Uterus (tissue), 4 donors: ENCODE measurements around the gene CHRNA4. TPM values are rescaled to one million over a fixed set of nuclear protein-coding genes. Genes with fewer than 3 reads are reported as not detected.

ENCODE experiments used
- DNase-seq, 2 donors: peaks; one replicate each; pipeline ENCODE4 v3.0.0-alpha.2; 2019 to 2020
- H3K27ac ChIP-seq, 2 donors: fragments of 200-600 bp; sonication (generic); 1 replicate in 1 of 2; 2 replicates in 1 of 2; pipeline ENCODE4 v1.5.1; 2016 to 2018
- H3K27me3 ChIP-seq, 2 donors: fragments of 200-600 bp; sonication (generic); one replicate each; pipeline ENCODE4 v1.5.1; 2018 to 2019; ENCODE audit warnings: control low read depth in 1 of 2
- H3K36me3 ChIP-seq, 2 donors: fragments of 200-600 bp; sonication (generic); one replicate each; pipeline ENCODE4 v1.5.1; 2019; ENCODE audit warnings: control low read depth in 1 of 2
- H3K4me1 ChIP-seq, 2 donors: fragments of 200-600 bp; sonication (generic); one replicate each; pipeline ENCODE4 v1.5.1; 2018 to 2019; ENCODE audit warnings: control low read depth in 1 of 2
- H3K4me3 ChIP-seq, 2 donors: fragments of 200-600 bp; sonication (generic); 1 replicate in 1 of 2; 2 replicates in 1 of 2; pipeline ENCODE4 v1.5.1; 2018 to 2019; ENCODE audit warnings: mild to moderate bottlenecking in 1 of 2
- H3K9me3 ChIP-seq, 2 donors: fragments of 200-600 bp; sonication (generic); one replicate each; pipeline ENCODE4 v1.5.1; 2019; ENCODE audit warnings: control low read depth in 1 of 2
- POLR2A ChIP-seq, 2 donors: fragments of 450-650 bp; IDR thresholded peaks; one replicate each; pipeline ENCODE4 v1.6.1; 2016; ENCODE audit warnings: antibody characterized with exemption in 2 of 2, mild to moderate bottlenecking in 1 of 2, moderate library complexity in 1 of 2
- intact Hi-C: fragments of 100-400 bp; cut with DNase I; formaldehyde crosslinking; loops from one replicate; pipeline ENCODE4 v1.15.1; 2023; ENCODE audit warnings: low total_unique reads
- total RNA-seq, 4 donors: library from RNA; depleted of rRNA in 3 of 4; stranded (reverse); fragments of >200 nt in 3 of 4; gene quantifications; one replicate each; pipeline versions ENCODE4 v1.1.0 to v1.2.4, GENCODE V29; 2014 to 2023
- TF ChIP-seq, protein P1 (sequence below), 4 experiments: fragments of 200-600 bp in 2 of 4; fragments of 450-650 bp in 2 of 4; sonication (generic) in 2 of 4; IDR thresholded peaks; one replicate each; pipeline ENCODE4 v1.5.1; 2016 to 2019; ENCODE audit warnings: antibody characterized with exemption in 4 of 4, mild to moderate bottlenecking in 2 of 4, moderate library complexity in 1 of 4
- donor health status: DM: yes; HTN: yes; CAD: no.

Gene CHRNA4
- total RNA-seq, 4 donors from 2014 or later: 0.21 to 1.5 TPM; not detected in 2

DNA sequence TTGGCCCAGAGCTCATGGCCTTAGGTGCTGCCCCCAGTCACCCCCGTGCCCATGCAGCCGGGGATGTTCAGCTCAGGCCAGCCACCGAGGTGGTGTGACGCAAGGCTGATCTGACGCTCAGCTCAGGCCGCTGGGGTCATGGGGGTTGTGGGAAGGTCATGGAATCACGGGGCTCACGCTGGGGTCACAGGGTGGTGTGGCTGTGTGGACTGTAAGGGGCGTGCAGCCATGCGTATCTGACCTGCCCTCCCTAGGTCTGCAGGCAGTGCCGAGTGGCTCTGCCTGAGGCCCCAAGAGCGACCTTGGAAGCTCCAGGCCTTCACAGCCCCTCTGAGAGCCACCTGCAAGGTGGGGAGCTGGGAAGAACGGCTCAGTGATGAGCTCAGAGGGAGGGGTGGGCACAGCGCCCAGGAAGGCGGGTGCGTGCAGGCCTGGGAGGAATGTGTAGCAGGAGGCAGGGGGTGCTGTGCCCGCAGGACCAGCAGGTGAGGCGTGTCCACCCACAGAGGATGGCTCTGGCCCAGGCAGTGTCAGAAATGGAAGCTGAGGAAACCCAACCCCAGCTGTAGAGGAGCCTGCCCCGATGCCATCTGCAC is 27.8 kb downstream of the CHRNA4 start:
- H3K4me3 ChIP-seq: no peak overlapping the region
- no peaks in the 10 kb centered on the region for H3K36me3 ChIP-seq
- TF ChIP-seq, protein P1, sequence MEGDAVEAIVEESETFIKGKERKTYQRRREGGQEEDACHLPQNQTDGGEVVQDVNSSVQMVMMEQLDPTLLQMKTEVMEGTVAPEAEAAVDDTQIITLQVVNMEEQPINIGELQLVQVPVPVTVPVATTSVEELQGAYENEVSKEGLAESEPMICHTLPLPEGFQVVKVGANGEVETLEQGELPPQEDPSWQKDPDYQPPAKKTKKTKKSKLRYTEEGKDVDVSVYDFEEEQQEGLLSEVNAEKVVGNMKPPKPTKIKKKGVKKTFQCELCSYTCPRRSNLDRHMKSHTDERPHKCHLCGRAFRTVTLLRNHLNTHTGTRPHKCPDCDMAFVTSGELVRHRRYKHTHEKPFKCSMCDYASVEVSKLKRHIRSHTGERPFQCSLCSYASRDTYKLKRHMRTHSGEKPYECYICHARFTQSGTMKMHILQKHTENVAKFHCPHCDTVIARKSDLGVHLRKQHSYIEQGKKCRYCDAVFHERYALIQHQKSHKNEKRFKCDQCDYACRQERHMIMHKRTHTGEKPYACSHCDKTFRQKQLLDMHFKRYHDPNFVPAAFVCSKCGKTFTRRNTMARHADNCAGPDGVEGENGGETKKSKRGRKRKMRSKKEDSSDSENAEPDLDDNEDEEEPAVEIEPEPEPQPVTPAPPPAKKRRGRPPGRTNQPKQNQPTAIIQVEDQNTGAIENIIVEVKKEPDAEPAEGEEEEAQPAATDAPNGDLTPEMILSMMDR (IDR thresholded peaks at IDR 0.05): no peak
- no peak for TF ChIP-seq POLR2A (IDR thresholded peaks at IDR 0.05)
- H3K27me3 ChIP-seq: no peaks in the 10 kb centered on the region
- no peak overlapping the region for H3K27ac ChIP-seq
- intact Hi-C loops: no loop called here
- H3K9me3 ChIP-seq: peaks cover 0 to 3% of the 10 kb centered on the region in 2 donors
- no peak for DNase-seq
- no peaks in the 10 kb centered on the region for H3K4me1 ChIP-seq

DNA sequence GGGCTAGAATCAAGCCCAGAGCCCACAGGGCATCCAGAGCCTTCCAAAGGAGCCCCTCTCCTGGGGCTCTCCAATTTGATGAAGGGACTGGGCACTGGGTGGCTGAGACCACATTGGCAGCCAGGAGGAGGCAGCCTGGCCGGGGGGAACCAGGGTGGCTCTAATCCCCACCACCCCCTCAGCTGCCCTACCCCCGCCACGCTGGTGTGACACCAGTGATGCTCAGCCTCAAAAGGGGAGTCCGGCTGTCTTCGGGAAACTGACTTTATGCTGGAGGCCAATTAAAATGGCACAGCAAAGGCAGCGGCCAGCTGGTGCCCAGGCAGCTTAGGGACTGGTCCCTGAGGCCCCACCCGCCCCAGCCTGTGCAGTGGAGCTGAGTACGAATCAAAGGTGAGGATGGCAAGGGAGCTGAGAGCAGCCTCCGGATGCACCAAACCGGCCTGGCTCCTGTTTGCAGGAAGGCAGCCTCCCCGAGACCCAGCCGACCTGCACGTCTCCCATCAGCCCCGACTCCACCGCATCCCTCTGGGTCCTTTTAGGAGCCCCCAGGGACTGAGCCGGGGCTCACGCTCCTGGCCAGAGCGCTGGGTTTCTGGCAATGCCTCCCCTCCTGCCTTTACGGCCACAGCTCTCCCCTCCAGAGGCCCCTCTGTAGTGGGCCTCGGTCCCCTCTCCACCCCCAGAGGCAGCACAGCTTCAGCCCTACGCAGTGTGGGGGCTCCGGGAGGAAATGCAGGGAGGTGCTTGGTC is 28.5 kb downstream of the CHRNA4 start:
- no peak for DNase-seq
- Histone ChIP-seq H3K4me3 (no peak overlapping the region), H3K4me1 (no peaks in the 10 kb centered on the region), H3K36me3 (no peaks in the 10 kb centered on the region), H3K27ac (no peak overlapping the region), H3K9me3 (peaks cover 0 to 3% of the 10 kb centered on the region in 2 donors), H3K27me3 (no peaks in the 10 kb centered on the region)
- no peak for TF ChIP-seq POLR2A (IDR thresholded peaks at IDR 0.05)
- TF ChIP-seq, protein P1 (IDR thresholded peaks at IDR 0.05): no peak
- intact Hi-C loops: no loop called here

DNA sequence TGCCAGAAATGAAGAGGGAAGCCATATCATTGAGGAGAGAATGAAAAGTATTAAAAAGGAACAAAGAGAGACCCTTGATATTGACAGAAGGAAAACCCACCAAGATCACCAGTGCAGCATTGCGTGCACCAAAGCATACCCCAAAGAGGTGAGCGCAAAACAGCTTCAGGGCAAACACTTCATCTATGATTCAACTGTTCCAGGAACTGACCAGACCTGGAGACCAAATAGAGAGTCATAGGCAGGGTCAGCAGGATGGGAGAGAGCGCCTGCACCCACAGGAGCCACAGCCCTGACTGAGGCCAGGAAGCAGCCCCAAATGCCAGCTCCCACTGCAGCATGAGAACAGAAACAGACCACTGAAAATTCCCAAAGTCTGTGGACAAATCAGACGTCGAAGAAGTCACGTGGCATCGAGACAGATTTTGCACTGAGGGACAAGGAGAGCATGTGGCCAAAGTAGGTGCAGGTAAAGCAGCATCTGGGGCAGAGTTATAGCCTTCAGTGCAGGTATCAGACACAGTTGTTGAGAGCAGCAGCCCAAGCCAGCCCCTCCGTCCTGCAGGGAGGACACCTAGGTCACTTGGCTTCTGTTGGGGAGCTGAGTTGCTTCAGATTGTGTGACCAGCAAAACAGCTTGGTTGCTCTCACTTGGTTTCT is 29.3 kb downstream of the CHRNA4 start:
- Histone ChIP-seq H3K27me3 (no peaks in the 10 kb centered on the region), H3K27ac (no peak overlapping the region), H3K36me3 (no peaks in the 10 kb centered on the region), H3K9me3 (peaks cover 0 to 3% of the 10 kb centered on the region in 2 donors), H3K4me1 (no peaks in the 10 kb centered on the region), H3K4me3 (no peak overlapping the region)
- intact Hi-C loops: no loop called here
- no peak for DNase-seq
- no peak for TF ChIP-seq POLR2A (IDR thresholded peaks at IDR 0.05)
- TF ChIP-seq, protein P1 (IDR thresholded peaks at IDR 0.05): no peak

DNA sequence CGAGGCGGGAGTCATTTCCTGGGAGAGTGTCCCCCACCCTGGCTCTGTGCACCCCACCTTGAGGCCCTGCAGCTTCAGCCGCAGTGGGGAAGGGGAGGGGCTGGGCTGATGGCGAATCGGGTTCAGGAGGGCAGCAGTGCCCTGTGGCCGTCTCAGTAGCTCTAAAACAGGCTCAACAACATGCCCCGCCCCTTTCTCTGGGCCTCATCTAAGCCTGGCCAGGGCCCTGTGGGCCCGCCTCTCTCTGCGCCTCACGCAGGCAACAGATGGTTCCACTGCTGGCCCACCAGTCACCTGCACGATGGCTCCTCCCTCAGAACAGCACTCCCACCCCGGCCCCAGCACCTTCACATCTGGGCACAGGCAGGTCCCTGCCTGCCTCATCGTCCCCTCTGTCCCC is 30.2 kb downstream of the CHRNA4 start:
- Histone ChIP-seq H3K4me3 (no peak overlapping the region), H3K27ac (no peak overlapping the region), H3K9me3 (peaks cover 0 to 3% of the 10 kb centered on the region in 2 donors), H3K27me3 (no peaks in the 10 kb centered on the region), H3K4me1 (no peaks in the 10 kb centered on the region), H3K36me3 (no peaks in the 10 kb centered on the region)
- TF ChIP-seq, protein P1 (IDR thresholded peaks at IDR 0.05): no peak
- no peak for TF ChIP-seq POLR2A (IDR thresholded peaks at IDR 0.05)
- no peak for DNase-seq
- intact Hi-C loops: no loop called here
